ENCODE results near the gene WDR93.

Gene WDR93

GRCh38 chr15:89680282-89680873, 10.2 kb upstream of the WDR93 start:
- TF ChIP-seq ZC3H10 (CRISPR knock-in tag; IDR thresholded peaks at IDR 0.05) (no peak), PATZ1 (CRISPR knock-in tag; IDR thresholded peaks at IDR 0.05; ENCODE audit: borderline replicate concordance) (no peak), ZFP30 (CRISPR knock-in tag; IDR thresholded peaks at IDR 0.05) (no peak), ZNF70 (CRISPR knock-in tag; IDR thresholded peaks at IDR 0.05) (no peak), ZNF565 (CRISPR knock-in tag; conservative IDR thresholded peaks at IDR 0.05; ENCODE audit: low read depth) (no peak), CSRNP3 (CRISPR knock-in tag; IDR thresholded peaks at IDR 0.05) (no peak), OSR1 (CRISPR knock-in tag; IDR thresholded peaks at IDR 0.05) (no peak), BACH2 (CRISPR knock-in tag; IDR thresholded peaks at IDR 0.05; ENCODE audit: borderline replicate concordance) (no peak), POU6F1 (CRISPR knock-in tag; IDR thresholded peaks at IDR 0.05; ENCODE audit: borderline replicate concordance, low read depth) (no peak), ISL1 (CRISPR knock-in tag; IDR thresholded peaks at IDR 0.05) (no peak), CSDC2 (CRISPR knock-in tag; IDR thresholded peaks at IDR 0.05) (no peak), ZFP3 (CRISPR knock-in tag; IDR thresholded peaks at IDR 0.05) (no peak), ARNTL (CRISPR knock-in tag; IDR thresholded peaks at IDR 0.05; ENCODE audit: borderline replicate concordance, low read depth) (no peak), ESRRG (CRISPR knock-in tag; IDR thresholded peaks at IDR 0.05) (no peak), ZNF8 (CRISPR knock-in tag; IDR thresholded peaks at IDR 0.05) (no peak), TSHZ2 (CRISPR knock-in tag; IDR thresholded peaks at IDR 0.05) (no peak), SNAI2 (CRISPR knock-in tag; IDR thresholded peaks at IDR 0.05) (no peak), PPARA (CRISPR knock-in tag; IDR thresholded peaks at IDR 0.05; ENCODE audit: borderline replicate concordance) (no peak), GLIS3 (CRISPR knock-in tag; IDR thresholded peaks at IDR 0.05) (no peak)
- no peak; the same call in 2 of the 3 replicates for ATAC-seq

- no peak for ATAC-seq
Measured at GRCh38 chr15:89681146-89681545, 9.5 kb upstream of the WDR93 start.

More at GRCh38 chr15:89681146-89681545, 9.5 kb upstream of the WDR93 start:
- TF ChIP-seq ESRRG (CRISPR knock-in tag; IDR thresholded peaks at IDR 0.05), result no peak
- no peak for TF ChIP-seq ZNF8 (CRISPR knock-in tag; IDR thresholded peaks at IDR 0.05)
- TF ChIP-seq ARNTL (CRISPR knock-in tag; IDR thresholded peaks at IDR 0.05; ENCODE audit: borderline replicate concordance, low read depth), result no peak
- TF ChIP-seq TOX (CRISPR knock-in tag; IDR thresholded peaks at IDR 0.05; ENCODE audit: borderline replicate concordance), result no peak
- TF ChIP-seq PATZ1 (CRISPR knock-in tag; IDR thresholded peaks at IDR 0.05; ENCODE audit: borderline replicate concordance), result no peak
- TF ChIP-seq OSR1 (CRISPR knock-in tag; IDR thresholded peaks at IDR 0.05), result no peak
- no peak for TF ChIP-seq POU6F1 (CRISPR knock-in tag; IDR thresholded peaks at IDR 0.05; ENCODE audit: borderline replicate concordance, low read depth)
- TF ChIP-seq SNAI2 (CRISPR knock-in tag; IDR thresholded peaks at IDR 0.05), result no peak
- TF ChIP-seq GLIS3 (CRISPR knock-in tag; IDR thresholded peaks at IDR 0.05), result no peak
- TF ChIP-seq CSDC2 (CRISPR knock-in tag; IDR thresholded peaks at IDR 0.05), result no peak
- TF ChIP-seq TCF4 (CRISPR knock-in tag; IDR thresholded peaks at IDR 0.05; ENCODE audit: borderline replicate concordance), result no peak
- TF ChIP-seq ZNF70 (CRISPR knock-in tag; IDR thresholded peaks at IDR 0.05), result no peak
- no peak for TF ChIP-seq ZNF565 (CRISPR knock-in tag; conservative IDR thresholded peaks at IDR 0.05; ENCODE audit: low read depth)
- TF ChIP-seq CSRNP3 (CRISPR knock-in tag; IDR thresholded peaks at IDR 0.05), result no peak
- TF ChIP-seq TSHZ2 (CRISPR knock-in tag; IDR thresholded peaks at IDR 0.05), result no peak
- TF ChIP-seq BACH2 (CRISPR knock-in tag; IDR thresholded peaks at IDR 0.05; ENCODE audit: borderline replicate concordance), result no peak

Data from SK-N-SH treated with all-trans-retinoic acid at 6 μM for 48 hours (cell line).